Esophagus squamous epithelium (tissue), 4 donors: ENCODE measurements around the gene GALM.

Experiments used
- POLR2A ChIP-seq, 4 donors: fragments of 450-650 bp; IDR thresholded peaks; one replicate each; pipeline ENCODE4 v1.6.1; 2017; ENCODE audit warnings: antibody characterized with exemption in 4 of 4, mild to moderate bottlenecking in 4 of 4, moderate library complexity in 3 of 4
- TF ChIP-seq, protein P1 (sequence below), 6 experiments: fragments of 450-650 bp in 4 of 6; fragments of 200-600 bp in 2 of 6; sonication (generic) in 2 of 6; IDR thresholded peaks; one replicate each; pipeline ENCODE4 v1.5.1; 2016 to 2019; ENCODE audit warnings: antibody characterized with exemption in 6 of 6, mild to moderate bottlenecking in 4 of 6, moderate library complexity in 4 of 6

DNA sequence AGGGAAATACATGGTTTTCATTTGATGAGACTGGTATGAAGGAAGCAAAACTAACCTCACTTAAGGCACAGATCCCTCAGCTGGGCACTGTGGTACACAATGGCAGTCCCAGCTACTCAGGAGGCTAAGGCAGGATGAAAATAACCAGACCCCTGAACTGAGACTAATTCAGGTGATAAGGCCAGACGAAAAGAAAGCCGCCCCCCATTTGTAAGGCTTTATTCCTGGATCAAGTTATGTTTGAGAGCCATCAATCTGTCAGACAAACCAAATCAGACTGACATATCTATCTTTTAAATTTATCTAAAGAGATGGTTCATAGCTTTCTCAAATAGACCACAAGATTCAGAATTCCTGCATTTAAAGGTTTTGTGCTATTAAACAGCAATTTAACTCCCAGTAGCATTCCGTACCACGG is 81.1 kb downstream of the GALM start:
- TF ChIP-seq, protein P1, sequence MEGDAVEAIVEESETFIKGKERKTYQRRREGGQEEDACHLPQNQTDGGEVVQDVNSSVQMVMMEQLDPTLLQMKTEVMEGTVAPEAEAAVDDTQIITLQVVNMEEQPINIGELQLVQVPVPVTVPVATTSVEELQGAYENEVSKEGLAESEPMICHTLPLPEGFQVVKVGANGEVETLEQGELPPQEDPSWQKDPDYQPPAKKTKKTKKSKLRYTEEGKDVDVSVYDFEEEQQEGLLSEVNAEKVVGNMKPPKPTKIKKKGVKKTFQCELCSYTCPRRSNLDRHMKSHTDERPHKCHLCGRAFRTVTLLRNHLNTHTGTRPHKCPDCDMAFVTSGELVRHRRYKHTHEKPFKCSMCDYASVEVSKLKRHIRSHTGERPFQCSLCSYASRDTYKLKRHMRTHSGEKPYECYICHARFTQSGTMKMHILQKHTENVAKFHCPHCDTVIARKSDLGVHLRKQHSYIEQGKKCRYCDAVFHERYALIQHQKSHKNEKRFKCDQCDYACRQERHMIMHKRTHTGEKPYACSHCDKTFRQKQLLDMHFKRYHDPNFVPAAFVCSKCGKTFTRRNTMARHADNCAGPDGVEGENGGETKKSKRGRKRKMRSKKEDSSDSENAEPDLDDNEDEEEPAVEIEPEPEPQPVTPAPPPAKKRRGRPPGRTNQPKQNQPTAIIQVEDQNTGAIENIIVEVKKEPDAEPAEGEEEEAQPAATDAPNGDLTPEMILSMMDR (IDR thresholded peaks at IDR 0.05) = no peak
- no peak for TF ChIP-seq POLR2A (IDR thresholded peaks at IDR 0.05)
